Uterus (tissue), 2 donors: ENCODE measurements around the gene LDLRAD4.

Experiments
- CTCF ChIP-seq, 4 experiments: fragments of 200-600 bp in 2 of 4; fragments of 450-650 bp in 2 of 4; sonication (generic) in 2 of 4; IDR thresholded peaks; one replicate each; pipeline ENCODE4 v1.5.1; 2016 to 2019; ENCODE audit warnings: antibody characterized with exemption in 4 of 4, mild to moderate bottlenecking in 2 of 4, moderate library complexity in 1 of 4
- POLR2A ChIP-seq, 2 donors: fragments of 450-650 bp; IDR thresholded peaks; one replicate each; pipeline ENCODE4 v1.6.1; 2016; ENCODE audit warnings: antibody characterized with exemption in 2 of 2, mild to moderate bottlenecking in 1 of 2, moderate library complexity in 1 of 2

DNA sequence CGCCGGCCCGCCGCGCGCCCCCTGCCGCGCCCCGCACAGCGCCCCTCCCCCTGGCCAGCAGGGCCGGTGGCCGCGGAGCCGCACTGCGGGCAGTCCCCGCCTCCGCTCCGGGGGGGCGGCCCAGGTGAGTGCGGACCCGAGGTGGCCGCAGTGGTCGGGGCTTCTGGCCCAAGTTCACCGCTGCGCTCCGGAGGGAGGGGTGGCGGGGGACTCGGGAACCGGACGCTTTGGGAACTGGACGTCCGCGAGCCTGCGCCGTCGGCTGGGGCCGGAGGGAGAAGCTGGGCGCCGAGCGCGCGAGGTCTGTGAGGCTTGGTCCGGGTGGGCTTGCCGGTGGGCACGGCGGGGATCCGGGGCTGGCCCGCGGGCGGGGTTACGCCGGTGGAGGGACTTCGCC is 591 bp upstream of the LDLRAD4 start:
- TF ChIP-seq CTCF (IDR thresholded peaks at IDR 0.05) (no peak), POLR2A (IDR thresholded peaks at IDR 0.05) (no peak)
